ENCODE data around the gene SHANK3.

Gene SHANK3

DNA sequence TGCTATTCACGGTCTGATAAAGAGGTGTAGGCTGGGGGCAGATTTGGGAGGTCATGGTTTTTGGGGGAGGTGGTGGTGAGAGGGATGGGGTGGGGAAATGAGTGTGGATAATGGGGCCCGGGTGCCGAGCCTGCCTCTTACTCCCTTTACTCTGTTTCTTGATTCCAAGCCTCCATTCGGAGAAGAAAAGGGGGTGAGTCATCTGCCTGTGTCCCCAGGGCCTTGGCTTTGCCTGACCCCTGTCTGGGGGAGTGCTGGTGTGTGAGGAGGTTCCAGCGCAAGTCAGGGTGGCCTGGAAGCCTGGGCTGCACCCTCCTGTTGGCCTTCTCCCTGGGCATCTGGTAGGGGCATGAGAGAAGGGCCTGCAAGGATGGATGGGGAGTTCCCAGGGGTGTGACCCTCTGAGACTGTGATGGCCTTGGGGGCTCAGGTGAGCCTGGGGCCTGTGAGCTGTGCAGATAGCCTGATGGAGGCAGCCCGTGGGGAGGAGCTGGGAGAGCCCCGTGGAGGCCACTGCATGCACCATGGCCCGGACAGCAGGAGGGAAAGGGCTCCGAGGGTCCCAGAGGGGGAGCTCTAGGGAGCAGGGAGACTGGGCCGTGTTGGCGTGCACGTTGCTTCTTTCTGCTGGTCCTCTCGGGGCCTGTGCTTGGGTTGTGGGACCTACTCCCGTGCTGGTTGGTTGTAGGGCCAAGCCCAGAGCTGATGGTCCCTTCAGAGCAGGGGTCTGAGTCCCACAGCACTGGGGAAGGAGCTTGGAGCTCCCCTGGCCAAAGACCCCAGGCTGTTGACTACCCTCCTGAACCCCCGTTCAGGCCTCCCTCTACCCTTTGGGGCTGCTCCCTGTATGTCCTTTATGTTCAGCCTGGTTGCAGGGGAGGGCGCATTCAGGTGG lies 39.1 kb downstream of the SHANK3 start:
- in situ Hi-C loops (cut with HindIII; ENCODE audit: low sequenced_read_pairs), result no loop called here

DNA sequence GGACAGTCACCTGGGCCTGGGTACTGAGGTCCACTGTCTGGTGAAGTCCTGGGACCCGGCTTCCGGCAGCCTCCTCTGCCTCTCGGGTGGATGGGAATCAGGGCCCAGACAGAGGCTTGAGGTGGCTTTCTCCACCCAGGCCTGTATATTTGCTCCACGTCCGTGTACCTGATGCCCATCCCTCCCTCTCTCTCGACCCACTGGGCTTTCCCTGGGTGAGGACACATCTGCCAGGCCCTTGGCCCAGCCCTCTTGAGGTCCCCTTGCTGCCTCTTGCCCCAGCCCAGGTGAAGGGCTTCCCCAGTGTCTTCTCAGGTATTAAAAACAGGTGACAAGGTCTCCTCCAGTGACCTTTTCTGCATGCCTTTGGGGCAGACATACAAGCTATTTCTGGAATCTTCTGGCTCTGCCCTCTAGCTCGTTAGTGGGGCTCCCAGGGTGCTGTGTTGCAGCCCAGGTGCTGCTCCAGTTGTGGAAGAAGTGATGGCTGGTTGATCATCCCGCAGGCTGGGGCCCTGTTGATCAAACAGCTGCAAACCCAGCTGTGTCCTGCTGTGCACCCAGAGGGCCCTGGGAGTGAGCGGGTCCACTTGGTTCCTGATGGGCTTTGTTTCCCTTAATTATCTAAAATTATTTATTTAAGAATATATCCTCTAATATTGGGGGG lies 39.9 kb downstream of the SHANK3 start:
- in situ Hi-C loops (cut with HindIII; ENCODE audit: low sequenced_read_pairs), result no loop called here

DNA sequence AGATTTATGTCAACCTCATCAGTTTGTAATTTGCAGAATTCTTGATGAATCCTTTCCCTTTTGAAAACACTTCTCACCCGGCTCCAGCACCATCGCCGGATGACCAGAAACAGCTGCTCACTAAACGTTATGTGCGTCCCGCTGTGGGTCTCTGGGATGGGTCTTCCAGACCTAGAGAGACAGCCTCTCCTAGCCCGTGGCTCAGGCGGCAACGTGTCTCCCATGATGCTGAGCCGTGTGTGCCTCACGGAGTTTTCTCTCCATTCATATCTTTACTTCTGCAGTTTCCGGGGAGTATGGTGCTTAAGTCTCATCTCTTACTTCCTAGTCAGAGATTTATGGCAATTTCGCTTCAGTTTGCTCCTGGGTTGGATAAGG lies 40.4 kb downstream of the SHANK3 start:
- in situ Hi-C loops (cut with HindIII; ENCODE audit: low sequenced_read_pairs), result no loop called here

DNA sequence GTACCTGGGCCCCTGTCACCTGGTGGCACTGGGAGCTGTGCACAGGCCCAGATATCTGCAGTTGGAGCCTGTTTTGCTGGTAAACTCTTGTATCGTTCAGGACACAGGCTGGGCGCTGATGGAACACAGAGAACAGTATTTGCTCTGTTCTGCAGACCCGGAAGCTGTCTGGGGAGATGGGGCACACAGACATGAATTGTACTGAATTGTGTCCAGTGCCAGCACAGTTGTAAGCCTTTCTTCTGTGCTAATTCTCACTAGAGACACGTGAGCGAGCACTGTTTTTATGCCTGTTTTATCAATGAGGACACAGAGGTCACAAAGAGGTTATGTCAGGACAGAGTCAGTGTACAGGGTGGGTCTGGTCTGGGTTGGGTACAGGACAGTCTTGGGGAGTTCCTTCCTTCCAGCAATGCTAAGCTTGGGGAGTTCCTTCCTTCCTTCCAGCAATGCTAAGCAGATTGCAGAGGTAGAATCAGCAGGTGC lies 41.0 kb downstream of the SHANK3 start:
- in situ Hi-C loops (cut with HindIII; ENCODE audit: low sequenced_read_pairs), result no loop called here

DNA sequence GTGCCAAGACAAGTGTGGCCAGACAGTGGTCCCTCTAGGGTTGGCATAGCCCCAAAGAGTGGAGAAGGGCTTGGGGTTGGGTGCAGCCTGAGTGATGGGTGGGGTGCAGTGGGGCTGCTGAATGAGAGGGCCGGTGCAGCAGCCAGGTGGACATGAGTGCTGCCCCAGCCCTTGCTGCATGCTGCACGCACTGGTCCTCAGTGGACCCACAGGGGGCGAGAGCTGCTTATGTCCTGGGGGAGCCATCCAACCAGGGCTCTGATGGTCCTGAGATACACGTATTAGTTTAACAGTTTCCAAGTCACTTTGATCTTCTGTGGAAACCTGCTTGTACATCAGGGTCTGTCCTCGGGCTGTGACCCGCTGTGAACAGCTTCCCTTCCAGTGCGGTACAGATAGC lies 41.5 kb downstream of the SHANK3 start:
- in situ Hi-C loops (cut with HindIII; ENCODE audit: low sequenced_read_pairs), result no loop called here

DNA sequence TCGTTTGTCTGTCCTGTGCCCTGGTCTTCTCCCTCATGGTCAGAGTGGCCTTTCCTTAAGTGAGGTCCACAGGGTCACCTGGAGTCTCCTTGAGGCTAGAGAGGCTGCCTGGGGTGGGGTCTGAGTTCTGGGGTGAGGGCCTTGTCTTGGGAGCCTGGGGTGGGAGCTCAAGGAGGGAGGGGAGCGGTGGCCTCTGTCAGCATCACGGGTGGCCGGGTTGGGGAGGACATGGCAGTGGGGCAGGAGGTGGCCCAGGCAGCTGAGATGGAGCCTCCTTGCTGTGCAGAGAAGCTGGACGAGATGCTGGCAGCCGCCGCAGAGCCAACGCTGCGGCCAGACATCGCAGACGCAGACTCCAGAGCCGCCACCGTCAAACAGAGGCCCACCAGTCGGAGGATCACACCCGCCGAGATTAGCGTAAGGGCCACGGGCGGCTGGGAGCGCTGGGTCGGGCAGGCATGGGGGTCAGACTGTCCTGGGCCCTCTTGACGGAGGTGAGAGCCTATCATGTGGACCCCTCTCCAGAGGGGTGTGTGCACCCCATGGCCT lies 42.1 kb downstream of the SHANK3 start:
- in situ Hi-C loops (cut with HindIII; ENCODE audit: low sequenced_read_pairs), result no loop called here

DNA sequence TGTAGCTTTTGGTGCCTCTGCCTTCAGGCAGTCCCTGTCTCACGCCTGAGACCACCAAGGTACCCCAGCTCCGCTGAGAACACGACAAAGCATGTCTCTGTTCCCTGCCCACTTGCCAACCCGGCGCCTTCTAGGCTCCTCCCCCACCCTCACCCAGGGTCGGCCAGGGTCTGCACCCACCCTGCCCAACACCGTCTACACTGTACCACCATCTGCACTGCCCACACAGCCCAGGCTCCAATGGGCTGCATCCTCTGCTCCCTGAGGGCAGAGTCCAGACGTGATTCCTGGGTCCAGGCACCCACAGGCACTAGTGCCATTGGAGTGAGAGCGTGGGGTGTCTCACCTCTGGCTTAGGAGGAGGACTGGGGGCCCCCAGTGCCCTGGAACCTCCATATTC lies 42.6 kb downstream of the SHANK3 start:
- in situ Hi-C loops (cut with HindIII; ENCODE audit: low sequenced_read_pairs), result no loop called here

DNA sequence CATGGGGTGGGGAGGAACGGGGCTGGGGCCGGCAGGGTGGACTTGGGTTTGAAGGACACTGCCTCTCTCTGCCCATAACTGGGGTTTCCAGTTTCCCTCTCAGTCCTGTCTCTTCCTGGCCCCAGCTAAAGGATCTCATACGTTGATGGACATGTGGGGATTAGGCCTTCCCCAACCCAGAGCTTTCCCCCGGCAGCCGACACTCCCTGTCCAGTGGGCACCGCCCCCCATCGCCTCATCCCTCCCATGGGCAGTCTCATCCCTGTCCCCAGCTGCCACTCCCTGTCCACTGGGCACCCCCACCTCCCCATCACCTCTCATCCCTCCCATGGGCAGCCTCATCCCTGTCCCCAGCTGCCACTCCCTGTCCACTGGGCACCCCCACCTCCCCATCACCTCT lies 43.2 kb downstream of the SHANK3 start:
- in situ Hi-C loops (cut with HindIII; ENCODE audit: low sequenced_read_pairs), result no loop called here

DNA sequence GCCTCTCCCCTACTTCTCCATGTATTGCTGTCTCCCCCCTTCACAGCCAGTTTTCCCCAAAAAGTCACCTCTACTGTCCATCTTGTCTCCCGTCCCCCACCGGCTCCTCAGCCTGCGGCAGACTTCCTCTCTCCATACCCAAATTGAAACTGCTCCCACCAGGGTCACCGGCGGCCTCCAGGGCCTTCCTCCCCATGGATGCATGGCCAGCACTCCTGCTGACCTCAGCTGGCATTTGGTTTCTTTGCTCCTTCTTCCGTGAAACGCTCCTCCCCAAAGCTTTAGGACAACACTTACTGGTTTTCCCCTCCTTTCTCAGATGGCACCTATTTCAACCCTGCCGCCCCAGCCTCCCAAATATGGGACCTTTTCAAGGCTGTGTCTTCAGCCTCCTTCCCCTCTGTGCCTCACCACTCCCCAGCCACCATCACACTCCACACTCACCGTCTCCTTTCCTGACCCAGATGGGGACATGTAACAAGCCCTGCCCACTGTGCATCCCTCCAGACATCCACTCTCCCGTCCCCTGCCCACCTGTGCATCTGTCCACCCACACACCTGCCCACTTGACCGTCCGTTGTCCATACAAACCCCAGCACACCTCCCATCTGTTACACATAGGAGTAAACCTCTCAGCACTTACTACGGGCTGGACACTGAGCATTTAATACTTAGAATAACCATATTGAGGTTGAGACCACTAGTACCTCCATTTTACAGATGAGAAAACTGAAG lies 43.8 kb downstream of the SHANK3 start:
- in situ Hi-C loops (cut with HindIII; ENCODE audit: low sequenced_read_pairs), result no loop called here

DNA sequence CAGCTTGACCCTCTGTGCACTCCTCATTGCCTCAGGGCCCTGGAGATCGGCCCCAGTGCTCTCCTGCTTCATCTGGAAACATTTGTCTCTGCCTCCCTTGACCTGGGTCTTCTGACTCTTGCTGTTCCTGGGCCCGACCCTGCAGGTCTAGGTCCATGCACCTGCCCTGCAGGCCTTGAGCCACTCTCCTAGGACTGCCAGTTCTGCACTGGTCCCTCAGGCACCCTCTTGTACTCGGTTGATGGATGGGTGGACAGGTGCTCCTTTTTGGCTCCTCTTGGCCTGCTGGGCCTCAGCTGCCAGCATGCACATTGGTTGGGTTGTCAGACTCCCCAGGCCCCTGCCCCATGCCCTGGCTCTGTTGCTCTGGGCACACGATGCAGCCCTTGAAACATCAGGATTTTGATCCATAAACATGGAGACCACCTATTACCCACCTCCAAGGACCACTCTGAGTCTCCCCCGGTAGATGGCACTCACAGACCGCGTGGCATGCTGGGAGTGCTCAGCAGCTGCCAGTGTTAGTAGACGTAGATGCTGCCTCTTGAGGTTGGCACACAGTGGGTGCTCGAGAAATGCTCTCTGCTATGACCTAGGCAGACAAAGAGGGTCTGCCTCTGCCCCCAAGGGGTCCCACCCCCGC lies 45.2 kb downstream of the SHANK3 start:
- in situ Hi-C loops (cut with HindIII; ENCODE audit: low sequenced_read_pairs), result no loop called here

DNA sequence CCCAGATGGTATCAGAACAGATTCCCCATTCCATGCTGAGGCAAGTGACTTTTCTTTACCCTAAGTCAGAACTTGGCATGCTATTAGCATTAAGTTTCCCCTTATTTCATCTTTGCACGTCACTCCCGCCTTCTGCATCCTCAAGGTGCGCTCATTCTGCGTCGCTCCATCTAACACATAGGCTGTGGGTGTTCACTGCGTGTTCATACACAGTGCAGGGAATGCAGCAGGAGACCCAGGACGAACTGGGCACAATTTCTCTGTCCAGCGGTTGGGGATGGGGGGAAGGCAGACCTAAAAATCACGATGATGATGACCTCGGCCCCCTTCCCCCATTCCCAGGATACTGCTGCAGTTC lies 45.7 kb downstream of the SHANK3 start:
- in situ Hi-C loops (cut with HindIII; ENCODE audit: low sequenced_read_pairs), result no loop called here

DNA sequence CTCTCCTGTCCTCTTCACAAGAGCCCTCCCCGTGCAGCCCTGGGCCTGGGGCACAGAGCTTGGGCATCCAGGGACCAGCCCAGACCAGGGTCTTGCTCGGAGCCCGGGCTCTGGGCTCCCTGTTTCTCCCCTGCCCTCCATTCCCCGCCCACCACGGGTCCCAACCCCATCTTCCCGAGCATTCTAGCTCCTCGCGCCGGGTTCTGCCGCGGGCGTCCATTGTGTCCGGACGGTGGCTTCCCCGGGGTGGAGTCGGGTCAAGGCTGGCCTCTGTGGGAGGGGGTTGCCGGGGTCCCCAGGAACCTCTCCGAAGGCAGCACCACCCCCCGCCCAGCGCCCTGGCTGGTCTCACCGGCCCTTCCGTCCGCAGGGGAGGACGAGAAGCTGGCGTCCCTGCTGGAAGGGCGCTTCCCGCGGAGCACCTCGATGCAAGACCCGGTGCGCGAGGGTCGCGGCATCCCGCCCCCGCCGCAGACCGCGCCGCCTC lies 47.2 kb downstream of the SHANK3 start:
- in situ Hi-C loops (cut with HindIII; ENCODE audit: low sequenced_read_pairs), result no loop called here

DNA sequence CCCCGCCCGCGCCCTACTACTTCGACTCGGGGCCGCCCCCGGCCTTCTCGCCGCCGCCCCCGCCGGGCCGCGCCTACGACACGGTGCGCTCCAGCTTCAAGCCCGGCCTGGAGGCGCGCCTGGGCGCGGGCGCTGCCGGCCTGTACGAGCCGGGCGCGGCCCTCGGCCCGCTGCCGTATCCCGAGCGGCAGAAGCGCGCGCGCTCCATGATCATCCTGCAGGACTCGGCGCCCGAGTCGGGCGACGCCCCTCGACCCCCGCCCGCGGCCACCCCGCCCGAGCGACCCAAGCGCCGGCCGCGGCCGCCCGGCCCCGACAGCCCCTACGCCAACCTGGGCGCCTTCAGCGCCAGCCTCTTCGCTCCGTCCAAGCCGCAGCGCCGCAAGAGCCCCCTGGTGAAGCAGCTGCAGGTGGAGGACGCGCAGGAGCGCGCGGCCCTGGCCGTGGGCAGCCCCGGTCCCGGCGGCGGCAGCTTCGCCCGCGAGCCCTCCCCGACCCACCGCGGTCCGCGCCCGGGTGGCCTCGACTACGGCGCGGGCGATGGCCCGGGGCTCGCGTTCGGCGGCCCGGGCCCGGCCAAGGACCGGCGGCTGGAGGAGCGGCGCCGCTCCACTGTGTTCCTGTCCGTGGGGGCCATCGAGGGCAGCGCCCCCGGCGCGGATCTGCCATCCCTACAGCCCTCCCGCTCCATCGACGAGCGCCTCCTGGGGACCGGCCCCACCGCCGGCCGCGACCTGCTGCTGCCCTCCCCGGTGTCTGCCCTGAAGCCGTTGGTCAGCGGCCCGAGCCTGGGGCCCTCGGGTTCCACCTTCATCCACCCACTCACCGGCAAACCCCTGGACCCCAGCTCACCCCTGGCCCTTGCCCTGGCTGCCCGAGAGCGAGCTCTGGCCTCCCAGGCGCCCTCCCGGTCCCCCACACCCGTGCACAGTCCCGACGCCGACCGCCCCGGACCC lies 48.0 kb downstream of the SHANK3 start:
- in situ Hi-C loops (cut with HindIII; ENCODE audit: low sequenced_read_pairs), result no loop called here

DNA sequence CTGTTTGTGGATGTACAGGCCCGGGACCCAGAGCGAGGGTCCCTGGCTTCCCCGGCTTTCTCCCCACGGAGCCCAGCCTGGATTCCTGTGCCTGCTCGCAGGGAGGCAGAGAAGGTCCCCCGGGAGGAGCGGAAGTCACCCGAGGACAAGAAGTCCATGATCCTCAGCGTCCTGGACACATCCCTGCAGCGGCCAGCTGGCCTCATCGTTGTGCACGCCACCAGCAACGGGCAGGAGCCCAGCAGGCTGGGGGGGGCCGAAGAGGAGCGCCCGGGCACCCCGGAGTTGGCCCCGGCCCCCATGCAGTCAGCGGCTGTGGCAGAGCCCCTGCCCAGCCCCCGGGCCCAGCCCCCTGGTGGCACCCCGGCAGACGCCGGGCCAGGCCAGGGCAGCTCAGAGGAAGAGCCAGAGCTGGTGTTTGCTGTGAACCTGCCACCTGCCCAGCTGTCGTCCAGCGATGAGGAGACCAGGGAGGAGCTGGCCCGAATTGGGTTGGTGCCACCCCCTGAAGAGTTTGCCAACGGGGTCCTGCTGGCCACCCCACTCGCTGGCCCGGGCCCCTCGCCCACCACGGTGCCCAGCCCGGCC lies 48.7 kb downstream of the SHANK3 start:
- in situ Hi-C loops (cut with HindIII; ENCODE audit: low sequenced_read_pairs), result no loop called here

DNA sequence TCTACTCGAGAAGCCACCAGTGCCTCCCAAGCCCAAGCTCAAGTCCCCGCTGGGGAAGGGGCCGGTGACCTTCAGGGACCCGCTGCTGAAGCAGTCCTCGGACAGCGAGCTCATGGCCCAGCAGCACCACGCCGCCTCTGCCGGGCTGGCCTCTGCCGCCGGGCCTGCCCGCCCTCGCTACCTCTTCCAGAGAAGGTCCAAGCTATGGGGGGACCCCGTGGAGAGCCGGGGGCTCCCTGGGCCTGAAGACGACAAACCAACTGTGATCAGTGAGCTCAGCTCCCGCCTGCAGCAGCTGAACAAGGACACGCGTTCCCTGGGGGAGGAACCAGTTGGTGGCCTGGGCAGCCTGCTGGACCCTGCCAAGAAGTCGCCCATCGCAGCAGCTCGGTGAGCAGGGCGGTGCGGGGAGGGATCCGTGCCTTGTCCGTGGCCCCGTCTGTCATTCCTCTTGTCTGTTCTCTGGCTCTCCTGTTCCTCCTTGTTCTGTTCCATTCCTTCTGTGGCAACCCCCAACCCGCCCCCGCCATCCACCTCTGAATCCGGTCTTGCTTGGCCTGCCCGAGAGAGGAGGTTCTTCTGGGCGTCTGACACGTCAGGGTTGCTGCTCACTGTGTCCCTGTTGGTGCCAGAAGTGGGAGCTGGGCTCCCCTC lies 49.6 kb downstream of the SHANK3 start:
- in situ Hi-C loops (cut with HindIII; ENCODE audit: low sequenced_read_pairs), result no loop called here
